Measurements from ENCODE around the gene PAX2. TPM values are rescaled to one million over a fixed set of nuclear protein-coding genes. Genes with fewer than 3 reads are reported as not detected.

The PAX2 gene
- total RNA-seq, 2 donors from 2014 or later, result 0.38 to 0.90 TPM

- H3K9me3 Mint-ChIP-seq, result no peaks in the 10 kb centered on the region
- H3K36me3 Mint-ChIP-seq (ENCODE audit: insufficient read depth in 2 of 2), result no peaks in the 10 kb centered on the region
- peaks cover 59% of the 10 kb centered on the region for H3K27me3 Mint-ChIP-seq (ENCODE audit: low read depth)
- no peak overlapping the region for H3K4me3 Mint-ChIP-seq
- ATAC-seq (replicated peaks in 1 of 2) (no peak), DNase-seq (no peak)
- no peak overlapping the region for H3K27ac Mint-ChIP-seq
- H3K4me1 Mint-ChIP-seq (ENCODE audit: low read depth), result no peaks in the 10 kb centered on the region
These were observed 60.4 kb downstream of the PAX2 start for GRCh38 chr10:100805543-100806355.

- H3K27ac Mint-ChIP-seq, result no peak overlapping the region
- DNase-seq (no peak), ATAC-seq (replicated peaks in 1 of 2) (no peak)
- H3K4me1 Mint-ChIP-seq (ENCODE audit: low read depth), result no peaks in the 10 kb centered on the region
- H3K27me3 Mint-ChIP-seq (ENCODE audit: low read depth), result peaks cover 63% of the 10 kb centered on the region
- H3K36me3 Mint-ChIP-seq (ENCODE audit: insufficient read depth in 2 of 2), result no peaks in the 10 kb centered on the region
- no peaks in the 10 kb centered on the region for H3K9me3 Mint-ChIP-seq
- H3K4me3 Mint-ChIP-seq, result no peak overlapping the region
These were observed 60.9 kb downstream of the PAX2 start for GRCh38 chr10:100806356-100806645.

- no peaks in the 10 kb centered on the region for H3K9me3 Mint-ChIP-seq
- no peak overlapping the region for H3K27ac Mint-ChIP-seq
- DNase-seq (no peak), ATAC-seq (replicated peaks in 1 of 2) (no peak)
- H3K36me3 Mint-ChIP-seq (ENCODE audit: insufficient read depth in 2 of 2), result no peaks in the 10 kb centered on the region
- no peaks in the 10 kb centered on the region for H3K4me1 Mint-ChIP-seq (ENCODE audit: low read depth)
- H3K4me3 Mint-ChIP-seq, result no peak overlapping the region
- H3K27me3 Mint-ChIP-seq (ENCODE audit: low read depth), result peaks cover 72% of the 10 kb centered on the region
These were observed 62.0 kb downstream of the PAX2 start for GRCh38 chr10:100807241-100807951.

- H3K9me3 Mint-ChIP-seq, result no peaks in the 10 kb centered on the region
- no peak overlapping the region for H3K27ac Mint-ChIP-seq
- ATAC-seq (replicated peaks in 1 of 2), result no peak
- H3K4me1 Mint-ChIP-seq (ENCODE audit: low read depth), result no peaks in the 10 kb centered on the region
- no peak overlapping the region for H3K4me3 Mint-ChIP-seq
- H3K27me3 Mint-ChIP-seq (ENCODE audit: low read depth), result peaks cover 72% of the 10 kb centered on the region
- no peak for DNase-seq
- H3K36me3 Mint-ChIP-seq (ENCODE audit: insufficient read depth in 2 of 2), result no peaks in the 10 kb centered on the region
These were observed 63.5 kb downstream of the PAX2 start for GRCh38 chr10:100808876-100809275.

- DNase-seq (no peak), ATAC-seq (replicated peaks in 1 of 2) (no peak)
- no peaks in the 10 kb centered on the region for H3K4me1 Mint-ChIP-seq (ENCODE audit: low read depth)
- no peaks in the 10 kb centered on the region for H3K9me3 Mint-ChIP-seq
- no peak overlapping the region for H3K27ac Mint-ChIP-seq
- peaks cover 69% of the 10 kb centered on the region for H3K27me3 Mint-ChIP-seq (ENCODE audit: low read depth)
- H3K4me3 Mint-ChIP-seq, result no peak overlapping the region
- H3K36me3 Mint-ChIP-seq (ENCODE audit: insufficient read depth in 2 of 2), result no peaks in the 10 kb centered on the region
These were observed 64.9 kb downstream of the PAX2 start for GRCh38 chr10:100810091-100810834.

- ATAC-seq (replicated peaks in 1 of 2) (no peak), DNase-seq (no peak)
- Mint-ChIP-seq H3K4me1 (ENCODE audit: low read depth) (no peaks in the 10 kb centered on the region), H3K9me3 (no peaks in the 10 kb centered on the region), H3K27ac (no peak overlapping the region), H3K4me3 (no peak overlapping the region), H3K27me3 (ENCODE audit: low read depth) (peaks cover 69% of the 10 kb centered on the region), H3K36me3 (ENCODE audit: insufficient read depth in 2 of 2) (no peaks in the 10 kb centered on the region)
These were observed 65.4 kb downstream of the PAX2 start for GRCh38 chr10:100810835-100811116.

- no peak for DNase-seq
- no peak overlapping the region for H3K27ac Mint-ChIP-seq
- H3K27me3 Mint-ChIP-seq (ENCODE audit: low read depth), result peaks cover 69% of the 10 kb centered on the region
- no peaks in the 10 kb centered on the region for H3K36me3 Mint-ChIP-seq (ENCODE audit: insufficient read depth in 2 of 2)
- no peaks in the 10 kb centered on the region for H3K4me1 Mint-ChIP-seq (ENCODE audit: low read depth)
- H3K9me3 Mint-ChIP-seq, result no peaks in the 10 kb centered on the region
- no peak overlapping the region for H3K4me3 Mint-ChIP-seq
- no peak for ATAC-seq (replicated peaks in 1 of 2)
These were observed 65.9 kb downstream of the PAX2 start for GRCh38 chr10:100811261-100811660.

- DNase-seq (no peak), ATAC-seq (replicated peaks in 1 of 2) (no peak)
- Mint-ChIP-seq H3K36me3 (ENCODE audit: insufficient read depth in 2 of 2) (no peaks in the 10 kb centered on the region), H3K9me3 (no peaks in the 10 kb centered on the region), H3K4me3 (no peak overlapping the region), H3K27ac (no peak overlapping the region), H3K4me1 (ENCODE audit: low read depth) (no peaks in the 10 kb centered on the region), H3K27me3 (ENCODE audit: low read depth) (peaks cover 66% of the 10 kb centered on the region)
These were observed 66.7 kb downstream of the PAX2 start for GRCh38 chr10:100811752-100812750.

- Mint-ChIP-seq H3K36me3 (ENCODE audit: insufficient read depth in 2 of 2) (no peaks in the 10 kb centered on the region), H3K4me1 (ENCODE audit: low read depth) (no peaks in the 10 kb centered on the region), H3K27me3 (ENCODE audit: low read depth) (peaks cover 64% of the 10 kb centered on the region), H3K4me3 (no peak overlapping the region), H3K9me3 (no peaks in the 10 kb centered on the region), H3K27ac (no peak overlapping the region)
- DNase-seq (no peak), ATAC-seq (replicated peaks in 1 of 2) (no peak)
These were observed 67.6 kb downstream of the PAX2 start for GRCh38 chr10:100812978-100813377.

- DNase-seq (no peak), ATAC-seq (replicated peaks in 1 of 2) (no peak)
- H3K27ac Mint-ChIP-seq, result no peak overlapping the region
- H3K36me3 Mint-ChIP-seq (ENCODE audit: insufficient read depth in 2 of 2), result no peaks in the 10 kb centered on the region
- H3K4me1 Mint-ChIP-seq (ENCODE audit: low read depth), result no peaks in the 10 kb centered on the region
- peaks cover 54% of the 10 kb centered on the region for H3K27me3 Mint-ChIP-seq (ENCODE audit: low read depth)
- H3K4me3 Mint-ChIP-seq, result no peak overlapping the region
- no peaks in the 10 kb centered on the region for H3K9me3 Mint-ChIP-seq
These were observed 69.5 kb downstream of the PAX2 start for GRCh38 chr10:100814751-100815474.

- no peak for ATAC-seq (replicated peaks in 1 of 2)
- no peak for DNase-seq
- Mint-ChIP-seq H3K4me3 (no peak overlapping the region), H3K27me3 (ENCODE audit: low read depth) (peaks cover 61% of the 10 kb centered on the region), H3K9me3 (no peaks in the 10 kb centered on the region), H3K4me1 (ENCODE audit: low read depth) (no peaks in the 10 kb centered on the region), H3K27ac (no peak overlapping the region), H3K36me3 (ENCODE audit: insufficient read depth in 2 of 2) (no peaks in the 10 kb centered on the region)
These were observed 71.3 kb downstream of the PAX2 start for GRCh38 chr10:100816671-100817070.

GRCh38 chr10:100817268-100817839 is 72.0 kb downstream of the PAX2 start:
- no peak overlapping the region for H3K4me3 Mint-ChIP-seq
- H3K9me3 Mint-ChIP-seq, result no peaks in the 10 kb centered on the region
- no peak overlapping the region for H3K27ac Mint-ChIP-seq
- H3K4me1 Mint-ChIP-seq (ENCODE audit: low read depth), result no peaks in the 10 kb centered on the region
- no peak for ATAC-seq (replicated peaks in 1 of 2)
- DNase-seq, result no peak
- H3K36me3 Mint-ChIP-seq (ENCODE audit: insufficient read depth in 2 of 2), result no peaks in the 10 kb centered on the region
- peaks cover 62% of the 10 kb centered on the region for H3K27me3 Mint-ChIP-seq (ENCODE audit: low read depth)
